ENCODE data around the gene TMEM238. TPM values are rescaled to one million over a fixed set of nuclear protein-coding genes. Genes with fewer than 3 reads are reported as not detected.

Gene TMEM238
- total and polyA plus RNA-seq, 9 of the 15 experiments (the other 6 are each of a cell fraction or from before 2014, with no cell fraction given): 0.18 to 5.1 (median 1.3) TPM; not detected in 4

GRCh38 chr19:55353803-55354697 is 30.0 kb downstream of the TMEM238 start (continued):
- TF ChIP-seq ZNF280A (IDR thresholded peaks at IDR 0.05; ENCODE audit: low read depth, partially characterized antibody): no peak
- TF ChIP-seq HDAC1 (IDR thresholded peaks at IDR 0.05): 0 out of 4 replicates have a peak, but pooled peaks of 1 of the 2 experiments have one; percentile 8
- no peak for TF ChIP-seq KAT2B (IDR thresholded peaks at IDR 0.05; ENCODE audit: low read depth, low read length)
- TF ChIP-seq, protein P1, sequence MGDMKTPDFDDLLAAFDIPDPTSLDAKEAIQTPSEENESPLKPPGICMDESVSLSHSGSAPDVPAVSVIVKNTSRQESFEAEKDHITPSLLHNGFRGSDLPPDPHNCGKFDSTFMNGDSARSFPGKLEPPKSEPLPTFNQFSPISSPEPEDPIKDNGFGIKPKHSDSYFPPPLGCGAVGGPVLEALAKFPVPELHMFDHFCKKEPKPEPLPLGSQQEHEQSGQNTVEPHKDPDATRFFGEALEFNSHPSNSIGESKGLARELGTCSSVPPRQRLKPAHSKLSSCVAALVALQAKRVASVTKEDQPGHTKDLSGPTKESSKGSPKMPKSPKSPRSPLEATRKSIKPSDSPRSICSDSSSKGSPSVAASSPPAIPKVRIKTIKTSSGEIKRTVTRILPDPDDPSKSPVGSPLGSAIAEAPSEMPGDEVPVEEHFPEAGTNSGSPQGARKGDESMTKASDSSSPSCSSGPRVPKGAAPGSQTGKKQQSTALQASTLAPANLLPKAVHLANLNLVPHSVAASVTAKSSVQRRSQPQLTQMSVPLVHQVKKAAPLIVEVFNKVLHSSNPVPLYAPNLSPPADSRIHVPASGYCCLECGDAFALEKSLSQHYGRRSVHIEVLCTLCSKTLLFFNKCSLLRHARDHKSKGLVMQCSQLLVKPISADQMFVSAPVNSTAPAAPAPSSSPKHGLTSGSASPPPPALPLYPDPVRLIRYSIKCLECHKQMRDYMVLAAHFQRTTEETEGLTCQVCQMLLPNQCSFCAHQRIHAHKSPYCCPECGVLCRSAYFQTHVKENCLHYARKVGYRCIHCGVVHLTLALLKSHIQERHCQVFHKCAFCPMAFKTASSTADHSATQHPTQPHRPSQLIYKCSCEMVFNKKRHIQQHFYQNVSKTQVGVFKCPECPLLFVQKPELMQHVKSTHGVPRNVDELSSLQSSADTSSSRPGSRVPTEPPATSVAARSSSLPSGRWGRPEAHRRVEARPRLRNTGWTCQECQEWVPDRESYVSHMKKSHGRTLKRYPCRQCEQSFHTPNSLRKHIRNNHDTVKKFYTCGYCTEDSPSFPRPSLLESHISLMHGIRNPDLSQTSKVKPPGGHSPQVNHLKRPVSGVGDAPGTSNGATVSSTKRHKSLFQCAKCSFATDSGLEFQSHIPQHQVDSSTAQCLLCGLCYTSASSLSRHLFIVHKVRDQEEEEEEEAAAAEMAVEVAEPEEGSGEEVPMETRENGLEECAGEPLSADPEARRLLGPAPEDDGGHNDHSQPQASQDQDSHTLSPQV (IDR thresholded peaks at IDR 0.05): no peak
- TF ChIP-seq ATF3 (IDR thresholded peaks at IDR 0.05): no peak
- TF ChIP-seq ATF3 (CRISPR knock-in tag; conservative IDR thresholded peaks at IDR 0.05): no peak
- no peak for TF ChIP-seq NCOR1 (IDR thresholded peaks at IDR 0.05)
- TF ChIP-seq KLF13 (tag; IDR thresholded peaks at IDR 0.05; ENCODE audit: borderline replicate concordance, low read depth): no peak
- TF ChIP-seq, protein P2, sequence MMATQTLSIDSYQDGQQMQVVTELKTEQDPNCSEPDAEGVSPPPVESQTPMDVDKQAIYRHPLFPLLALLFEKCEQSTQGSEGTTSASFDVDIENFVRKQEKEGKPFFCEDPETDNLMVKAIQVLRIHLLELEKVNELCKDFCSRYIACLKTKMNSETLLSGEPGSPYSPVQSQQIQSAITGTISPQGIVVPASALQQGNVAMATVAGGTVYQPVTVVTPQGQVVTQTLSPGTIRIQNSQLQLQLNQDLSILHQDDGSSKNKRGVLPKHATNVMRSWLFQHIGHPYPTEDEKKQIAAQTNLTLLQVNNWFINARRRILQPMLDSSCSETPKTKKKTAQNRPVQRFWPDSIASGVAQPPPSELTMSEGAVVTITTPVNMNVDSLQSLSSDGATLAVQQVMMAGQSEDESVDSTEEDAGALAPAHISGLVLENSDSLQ (IDR thresholded peaks at IDR 0.05): no peak
- TF ChIP-seq OTX1 (CRISPR knock-in tag; IDR thresholded peaks at IDR 0.05): no peak
- TF ChIP-seq PRDM10 (IDR thresholded peaks at IDR 0.05; ENCODE audit: partially characterized antibody): peak; percentile 87
- no peak for TF ChIP-seq NCOA1 (IDR thresholded peaks at IDR 0.05; ENCODE audit: low read depth)
- TF ChIP-seq ZNF79 (CRISPR knock-in tag; IDR thresholded peaks at IDR 0.05; ENCODE audit: low read depth): no peak
- TF ChIP-seq ZNF444 (CRISPR knock-in tag; IDR thresholded peaks at IDR 0.05): no peak

Measured in K562 (cell line).